Kidney (tissue), 14 donors: ENCODE results near the gene KANK2. TPM values are rescaled to one million over a fixed set of nuclear protein-coding genes. Genes with fewer than 3 reads are reported as not detected.
"Not testable (repeated sequence)": the region's sequence is repeated elsewhere in the genome, so short reads cannot be mapped to it uniquely, and the experiment has no call there.

ENCODE experiments used
- DNase-seq, 5 donors: peaks; one replicate each; pipeline ENCODE4 v3.0.0-alpha.2; 2013 to 2020
- FAIRE-seq: peaks from 2 replicates; lab custom pipeline; 2012; peaks lifted over from hg19 to GRCh38; lab: Jason Lieb, UNC
- H3K27ac ChIP-seq, 2 donors: one replicate each; pipeline ENCODE4 v1.7.0; 2013; ENCODE audit warnings: low read depth in 2 of 2, low read length in 2 of 2, inconsistent platforms in 1 of 2
- H3K27me3 ChIP-seq: one replicate; pipeline ENCODE4 v1.7.1; 2013; ENCODE audit warnings: low read length, inconsistent platforms; ENCODE audit not compliant: control insufficient read depth, insufficient read depth
- H3K36me3 ChIP-seq, 3 donors: one replicate each; pipeline versions ENCODE4 v1.7.0 to v1.7.1; 2013; ENCODE audit warnings: low read length in 3 of 3, control low read depth in 1 of 3, inconsistent platforms in 1 of 3; ENCODE audit not compliant: insufficient read depth in 3 of 3, control insufficient read depth in 2 of 3
- H3K4me1 ChIP-seq, 3 donors: one replicate each; pipeline versions ENCODE4 v1.7.0 to v1.7.1; 2013; ENCODE audit warnings: low read length in 3 of 3, inconsistent platforms in 1 of 3, low read depth in 1 of 3; ENCODE audit not compliant: control insufficient read depth in 2 of 3, insufficient read depth in 2 of 3
- H3K4me3 ChIP-seq, 3 donors: one replicate each; pipeline versions ENCODE4 v1.7.0 to v1.8.1; 2013; ENCODE audit warnings: low read length in 3 of 3, control low read depth in 1 of 3, inconsistent platforms in 1 of 3
- H3K9ac ChIP-seq, 3 donors: one replicate each; pipeline versions ENCODE4 v1.7.0 to v1.7.1; 2013; ENCODE audit warnings: low read length in 3 of 3, control low read depth in 1 of 3, inconsistent platforms in 1 of 3
- H3K9me3 ChIP-seq, 3 donors: one replicate each; pipeline versions ENCODE4 v1.7.0 to v1.7.1; 2013; ENCODE audit warnings: low read length in 3 of 3, control low read depth in 1 of 3, inconsistent platforms in 1 of 3; ENCODE audit not compliant: control insufficient read depth in 2 of 3, insufficient read depth in 1 of 3
- CTCF ChIP-seq: IDR thresholded peaks from 3 replicates; pipeline ENCODE4 v1.5.1; 2012; ENCODE audit warnings: mild to moderate bottlenecking, moderate library complexity, borderline replicate concordance; ENCODE audit not compliant: insufficient read depth; ENCODE audit errors: extremely low read depth
- intact Hi-C: fragments of 100-400 bp; cut with DNase I; formaldehyde crosslinking; loops from one replicate; pipeline ENCODE4 v1.11.1; 2022
- polyA plus RNA-seq: library from polyadenylated mRNA; stranded (reverse); fragments of 350-450 nt; fragmentation: Illumina TruSeq; extraction: RNeasy Lipid Tissue Mini Kit (QIAGEN cat#74804); gene quantifications from one replicate; pipeline ENCODE4 v1.2.3, GENCODE V29; 2014; ENCODE audit warnings: low read depth, low replicate concordance; ENCODE audit not compliant: insufficient read depth
- total RNA-seq: library from RNA; stranded (reverse); fragmentation: NEBNext Ultra II Directional; extraction: Animal tissue kit (Norgen Biotek cat#: 25700); gene quantifications from one replicate; pipeline ENCODE4 v1.2.1, GENCODE V29; 2021
- donor health status: control.
- donor health status: control.
- donor health status: control.
- donor health status: control.
- donor health status: control.
- donor health status: DM: yes; HTN: yes; CAD: no.
- donor health status: Normal renal cell carcinoma (clear cell type).

The KANK2 gene
- total and polyA plus RNA-seq, 2 donors from 2014 or later = 37.5 to 119 TPM

GRCh38 chr19:11125994-11126685, 71.2 kb downstream of the KANK2 start:
- Histone ChIP-seq H3K9ac (no peak overlapping the region), H3K27ac (no peak overlapping the region), H3K27me3 (no peaks in the 10 kb centered on the region), H3K4me1 (peaks cover 0 to 6% (median 0%) of the 10 kb centered on the region in 3 donors), H3K4me3 (no peak overlapping the region), H3K9me3 (no peaks in the 10 kb centered on the region), H3K36me3 (peaks cover 0 to 13% (median 5%) of the 10 kb centered on the region in 3 donors)
- FAIRE-seq (no peak), DNase-seq (peak; percentile 79 to 92 (median 85))
- intact Hi-C loops = loop anchor here (10.0 kb wide), 1 partner anchor 91 kb away; no protein-coding TSS in a partner anchor
- TF ChIP-seq CTCF = peak; percentile 85

GRCh38 chr19:11124157-11124556, 73.2 kb downstream of the KANK2 start:
- H3K9ac ChIP-seq, H3K9me3 ChIP-seq, H3K4me3 ChIP-seq, FAIRE-seq, DNase-seq, H3K4me1 ChIP-seq, H3K27me3 ChIP-seq, H3K27ac ChIP-seq: not testable (repeated sequence)
- peaks cover 2 to 27% (median 9%) of the 10 kb centered on the region in 3 donors for H3K36me3 ChIP-seq
- intact Hi-C loops = loop anchor here (10.0 kb wide), 1 partner anchor 89 kb away; no protein-coding TSS in a partner anchor

- intact Hi-C loops = loop anchor here (10.0 kb wide), 1 partner anchor 88 kb away; no protein-coding TSS in a partner anchor
- FAIRE-seq (no peak), DNase-seq (no peak)
- Histone ChIP-seq H3K36me3 (peaks cover 2 to 29% (median 8%) of the 10 kb centered on the region in 3 donors), H3K4me1 (no peaks in the 10 kb centered on the region), H3K9me3 (no peaks in the 10 kb centered on the region), H3K4me3 (no peak overlapping the region), H3K9ac (no peak overlapping the region), H3K27ac (no peak overlapping the region), H3K27me3 (no peaks in the 10 kb centered on the region)
- no peak for TF ChIP-seq CTCF
Measured at GRCh38 chr19:11123114-11123513, 74.2 kb downstream of the KANK2 start.

GRCh38 chr19:11121963-11122362, 75.4 kb downstream of the KANK2 start:
- not testable (repeated sequence) for FAIRE-seq, H3K27me3 ChIP-seq, H3K9ac ChIP-seq, H3K4me3 ChIP-seq, DNase-seq, H3K4me1 ChIP-seq, H3K9me3 ChIP-seq, H3K27ac ChIP-seq
- H3K36me3 ChIP-seq = peaks cover 2 to 28% (median 3%) of the 10 kb centered on the region in 3 donors
- intact Hi-C loops = loop anchor here (10.0 kb wide), 1 partner anchor 87 kb away; no protein-coding TSS in a partner anchor
